Astrocyte of the spinal cord (primary cell): ENCODE results near the gene B3GALT6.

Experiments
- DNase-seq: peaks from one replicate; pipeline ENCODE4 v3.0.0; 2011; ENCODE audit warnings: low read depth, low spot score
- H3K4me3 ChIP-seq: 2 replicates; pipeline ENCODE4 v1.5.1; 2011; ENCODE audit warnings: low read depth, mild to moderate bottlenecking, low read length, moderate library complexity
- CTCF ChIP-seq: IDR thresholded peaks from 2 replicates; pipeline ENCODE4 v1.5.1; 2012; ENCODE audit warnings: low read depth, mild to moderate bottlenecking, low read length, inconsistent platforms
- in situ Hi-C: cut with HindIII; loops from 2 replicates; pipeline ENCODE4 v1.10.0; 2017; ENCODE audit warnings: low sequenced_read_pairs

Gene B3GALT6

GRCh38 chr1:1232208-1232795, at the start of gene B3GALT6:
Gene B3GALT6 (plus strand): TSS chr1:1232237. CDS start chr1:1232279, 42 bp downstream.
- no peak for TF ChIP-seq CTCF
- DNase-seq, result no peak
- in situ Hi-C loops, result no loop called here
- peak within 1 kb of the TSS; percentile 80 for H3K4me3 ChIP-seq

- no peak for TF ChIP-seq CTCF
- in situ Hi-C loops, result no loop called here
- DNase-seq, result no peak
- no peak overlapping the region for H3K4me3 ChIP-seq
Observed at GRCh38 chr1:1182491-1183220, 49.4 kb upstream of the B3GALT6 start.

GRCh38 chr1:1183221-1183747, 48.8 kb upstream of the B3GALT6 start:
- H3K4me3 ChIP-seq, result no peak overlapping the region
- in situ Hi-C loops, result no loop called here
- no peak for DNase-seq
- no peak for TF ChIP-seq CTCF

- in situ Hi-C loops, result no loop called here
- DNase-seq, result no peak
- no peak overlapping the region for H3K4me3 ChIP-seq
- TF ChIP-seq CTCF, result no peak
Observed at GRCh38 chr1:1183833-1184775, 47.9 kb upstream of the B3GALT6 start.

- no peak for DNase-seq
- TF ChIP-seq CTCF, result no peak
- H3K4me3 ChIP-seq, result no peak overlapping the region
- in situ Hi-C loops, result no loop called here
Observed at GRCh38 chr1:1185101-1185765, 46.8 kb upstream of the B3GALT6 start.

GRCh38 chr1:1187938-1188337, 44.1 kb upstream of the B3GALT6 start:
- no peak overlapping the region for H3K4me3 ChIP-seq
- no peak for DNase-seq
- no peak for TF ChIP-seq CTCF
- in situ Hi-C loops, result no loop called here
